GM12878 (cell line): ENCODE measurements around the gene ITSN1. TPM values are rescaled to one million over a fixed set of nuclear protein-coding genes. Genes with fewer than 3 reads are reported as not detected.
A peak's percentile ranks its signal among the peaks of the same experiment; 100 is the strongest.

ENCODE experiments used
- ATAC-seq: fragments of 200-7000 bp; cut with Tn5 transposase; 3 replicates; pipeline ENCODE4 v1.9.1; 2020; ENCODE audit warnings: mild to moderate bottlenecking, moderate library complexity
- BruUV-seq: library from RNA; stranded (reverse); fragments of 400-500 nt; replicated peaks from 2 replicates; lab custom pipeline; 2021; lab: Mats Ljungman, UMichigan
- CTCF ChIA-PET: fragments of 300-600 bp; sonication (Branson Sonifier 250); formaldehyde crosslinking; extraction: SDS; loops from one replicate; lab custom pipeline; 2021; ENCODE audit warnings: inconsistent platforms; lab: Yijun Ruan, JAX
- POLR2A ChIA-PET: fragments of 350-600 bp; formaldehyde crosslinking; extraction: SDS; loops from one replicate; lab custom pipeline; 2021; ENCODE audit warnings: inconsistent platforms; lab: Charles Lee
- RAD21 ChIA-PET: fragments of 300-600 bp; sonication (Branson Sonifier 250); formaldehyde crosslinking; loops from one replicate; lab custom pipeline; 2023; ENCODE audit warnings: antibody characterized with exemption; ENCODE audit not compliant: unreplicated experiment; lab: Charles Lee
- SMC1A ChIA-PET: fragments of 300-600 bp; sonication (Branson Sonifier 250); formaldehyde crosslinking; loops from one replicate; lab custom pipeline; 2023; ENCODE audit not compliant: unreplicated experiment, uncharacterized antibody; lab: Charles Lee
- DNase-seq: peaks from one replicate; pipeline ENCODE4 v3.0.0-alpha.2; 2011; ENCODE audit warnings: low read depth, low spot score
- FAIRE-seq: peaks from 3 replicates; lab custom pipeline; 2011; peaks lifted over from hg19 to GRCh38; lab: Jason Lieb, UNC
- H2AFZ ChIP-seq: 2 replicates; pipeline ENCODE4 v1.6.0; 2011; ENCODE audit warnings: low read depth, low read length, control low read depth; ENCODE audit not compliant: control insufficient read depth
- H3K27ac ChIP-seq: 2 replicates; pipeline ENCODE4 v1.5.1; 2011; ENCODE audit warnings: control low read depth; ENCODE audit not compliant: control insufficient read depth, insufficient read depth
- H3K27me3 ChIP-seq, 2 experiments: replicated peaks in 1 of 2; 2 replicates each; pipeline versions ENCODE4 v1.6.0 to v1.6.1; 2011; ENCODE audit warnings: low read length in 1 of 2; ENCODE audit not compliant: control insufficient read depth in 2 of 2, insufficient read depth in 2 of 2
- H3K36me3 ChIP-seq, 2 experiments: 2 replicates each; pipeline ENCODE4 v1.5.1; 2011; ENCODE audit warnings: low read length in 1 of 2; ENCODE audit not compliant: control insufficient read depth in 2 of 2, insufficient read depth in 2 of 2
- H3K4me1 ChIP-seq: 2 replicates; pipeline ENCODE4 v1.6.1; 2011; ENCODE audit warnings: mild to moderate bottlenecking, low read length, moderate library complexity, mixed read lengths; ENCODE audit not compliant: control insufficient read depth, insufficient read depth
- H3K4me2 ChIP-seq: 2 replicates; pipeline ENCODE4 v1.6.0; 2011; ENCODE audit warnings: control low read depth; ENCODE audit not compliant: control insufficient read depth, insufficient read depth
- H3K4me3 ChIP-seq: fragments of 200-600 bp; sonication (generic); 2 replicates; pipeline ENCODE4 v1.5.1; 2016
- H3K79me2 ChIP-seq: 2 replicates; pipeline ENCODE4 v1.6.0; 2011; ENCODE audit warnings: low read length; ENCODE audit not compliant: control insufficient read depth, insufficient read depth
- H3K9ac ChIP-seq: 2 replicates; pipeline ENCODE4 v1.8.0; 2011; ENCODE audit warnings: low read length, control low read depth, mixed read lengths; ENCODE audit not compliant: control insufficient read depth, insufficient read depth
- H3K9me3 ChIP-seq: replicated peaks from 3 replicates; pipeline ENCODE4 v1.5.1; 2011; ENCODE audit warnings: mild to moderate bottlenecking, low read length; ENCODE audit not compliant: control insufficient read depth, insufficient read depth
- H4K20me1 ChIP-seq: 2 replicates; pipeline ENCODE4 v1.6.0; 2011; ENCODE audit not compliant: control insufficient read depth, insufficient read depth
- BACH1 ChIP-seq: fragments of 450-650 bp; IDR thresholded peaks from 2 replicates; pipeline ENCODE4 v1.6.1; 2017; ENCODE audit warnings: mild to moderate bottlenecking, borderline replicate concordance
- CBX3 ChIP-seq: fragments of 200-600 bp; sonication (generic); IDR thresholded peaks from 2 replicates; pipeline ENCODE4 v1.6.1; 2016; ENCODE audit warnings: low read depth, borderline replicate concordance
- CHD2 ChIP-seq: IDR thresholded peaks from 2 replicates; pipeline ENCODE4 v1.6.1; 2011; ENCODE audit warnings: low read depth, low read length, improper control_type of control experiment, borderline replicate concordance
- MTA2 ChIP-seq: fragments of 450-650 bp; IDR thresholded peaks from 2 replicates; pipeline ENCODE4 v1.6.1; 2016; ENCODE audit warnings: low read depth, mild to moderate bottlenecking, moderate library complexity
- MXI1 ChIP-seq: fragments of 150-350 bp; IDR thresholded peaks from 2 replicates; pipeline ENCODE4 v1.6.1; 2011; ENCODE audit warnings: low read depth, mild to moderate bottlenecking, inconsistent platforms, low read length, improper control_type of control experiment
- POU2F2 ChIP-seq: IDR thresholded peaks from 3 replicates; pipeline ENCODE4 v1.6.1; 2011; ENCODE audit warnings: low read depth, mild to moderate bottlenecking, low read length, borderline replicate concordance
- USF1 ChIP-seq: IDR thresholded peaks from 2 replicates; pipeline ENCODE4 v1.6.1; 2011; ENCODE audit warnings: borderline replicate concordance, low read depth, mild to moderate bottlenecking, moderate library complexity, mixed read lengths, low read length; ENCODE audit not compliant: insufficient read depth; ENCODE audit errors: extremely low read length
- ZBTB40 ChIP-seq: fragments of 450-650 bp; IDR thresholded peaks from 2 replicates; pipeline ENCODE4 v1.6.1; 2016; ENCODE audit warnings: mild to moderate bottlenecking, moderate library complexity, borderline replicate concordance
- ZNF217 ChIP-seq: fragments of 450-650 bp; IDR thresholded peaks from 2 replicates; pipeline ENCODE4 v1.6.1; 2017; ENCODE audit warnings: antibody characterized with exemption, mild to moderate bottlenecking
- ZNF384 ChIP-seq: IDR thresholded peaks from 2 replicates; pipeline ENCODE4 v1.6.1; 2012; ENCODE audit warnings: low read depth, mild to moderate bottlenecking, low read length, improper control_type of control experiment, borderline replicate concordance
- WGBS: methylation state at CpG from one replicate; pipeline ENCODE4 v1.1.6; 2016; ENCODE audit warnings: low lambda C conversion rate; ENCODE audit not compliant: insufficient replicate concordance, insufficient coverage; ENCODE audit errors: missing lambda C conversion rate; 5-methylcytosine and 5-hydroxymethylcytosine counted together
- in situ Hi-C: fragments of 300-500 bp; cut with MboI; formaldehyde crosslinking; loops from 9 replicates; pipeline ENCODE4 v1.14.3; 2018; ENCODE audit warnings: mixed read lengths
- intact Hi-C: fragments of 100-400 bp; cut with micrococcal nuclease; formaldehyde crosslinking; loops from one replicate; pipeline ENCODE4 v1.14.2; 2022; ENCODE audit not compliant: unreplicated experiment
- polyA plus RNA-seq, 11 experiments: library from polyadenylated mRNA; depleted of rRNA in 4 of 11; unstranded in 6 of 11; stranded (reverse) in 5 of 11; fragments of >200 nt; fragmentation: Nextera tagmentation in 4 of 11; fragmentation: Illumina TruSeq in 1 of 11; extraction: Ambion mirVana in 4 of 11; extraction: Trizol in 1 of 11; gene quantifications; 1 replicate in 1 of 11; 2 replicates in 10 of 11; pipeline versions ENCODE4 v1.2.1 to v1.2.3, GENCODE V29; 2011 to 2016; ENCODE audit warnings: inconsistent platforms in 2 of 11, missing spikeins in 2 of 11, low read depth in 1 of 11
- total RNA-seq, 4 experiments: library from RNA; depleted of rRNA in 3 of 4; stranded (reverse); fragments of >200 nt in 3 of 4; fragmentation: Illumina TruSeq in 1 of 4; extraction: Trizol in 1 of 4; gene quantifications; 2 replicates each; pipeline versions ENCODE4 v1.2.1 to v1.2.3, GENCODE V29; 2013 to 2021
- TF ChIP-seq, protein P1 (sequence below): fragments of 450-650 bp; IDR thresholded peaks from 2 replicates; pipeline ENCODE4 v1.6.1; 2017; ENCODE audit warnings: low read depth, mild to moderate bottlenecking, moderate library complexity
- TF ChIP-seq, protein P2 (sequence below): fragments of 450-650 bp; IDR thresholded peaks from 2 replicates; pipeline ENCODE4 v1.6.1; 2017; ENCODE audit warnings: mild to moderate bottlenecking, low read depth, inconsistent platforms; ENCODE audit not compliant: poor library complexity, severe bottlenecking

ITSN1 gene
- total and polyA plus RNA-seq, 10 of the 15 experiments (the other 5 are each of a cell fraction or from before 2014, with no cell fraction given) = 0.89 to 10.6 (median 4.8) TPM

DNA sequence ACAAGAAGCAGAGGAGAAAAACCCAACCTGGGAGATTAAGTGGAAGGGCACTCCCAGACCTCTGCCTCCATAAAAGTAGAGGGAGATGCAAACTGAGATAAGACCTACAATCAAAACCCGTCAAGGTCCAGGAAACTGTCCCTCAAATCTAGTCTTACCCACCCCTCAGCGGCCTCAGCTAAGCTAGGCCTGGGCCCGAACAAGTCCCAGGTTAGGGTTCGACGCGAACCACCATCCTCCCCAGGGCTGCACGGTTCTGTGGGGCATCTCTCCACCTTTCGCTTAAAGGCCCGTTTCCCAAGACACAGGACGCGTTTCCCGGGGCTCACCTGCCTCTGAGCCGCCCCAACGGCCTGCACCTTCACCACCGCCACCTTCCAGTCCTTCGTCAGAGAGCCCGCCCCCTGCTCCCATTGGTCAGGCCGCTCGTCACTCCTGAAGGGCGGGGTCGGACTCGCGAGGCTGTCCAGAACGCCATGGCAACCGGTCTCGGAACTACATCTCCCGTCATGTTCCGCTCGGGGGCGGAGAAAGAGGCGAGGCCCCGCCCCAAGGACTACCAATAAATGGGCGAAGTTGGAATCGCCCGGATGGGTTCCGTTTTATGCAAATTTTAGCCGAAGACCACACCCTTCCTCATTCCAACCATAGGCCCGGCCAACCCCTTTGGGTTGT is 812 bp upstream of the ITSN1 start, which contains the start of gene CRYZL1:
TSS of gene CRYZL1 (minus strand) at position 390 of the 675 bp plus-strand sequence. CDS start 10,190 bp downstream, outside the sequence.
- RAD21 ChIA-PET = interaction anchor here (0.6 kb wide), 1 partner anchor 711 kb away, joined by 3 read pairs; no protein-coding TSS in a partner anchor
- CTCF ChIA-PET = interaction anchor here (1.5 kb wide), 1 partner anchor 36 kb away, joined by 4 read pairs; no protein-coding TSS in a partner anchor
- in situ Hi-C loops (loop anchor here (25.0 kb wide), 1 partner anchor 1254 kb away; the partner anchor contains the start of gene URB1), intact Hi-C loops (loop anchor here (2.0 kb wide), 1 partner anchor 273 kb away; the partner anchor contains the start of gene ATP5PO)
- Histone ChIP-seq H3K79me2 (peaks cover 13% of the 10 kb centered on the region), H4K20me1 (no peaks in the 10 kb centered on the region), H2AFZ (peak within 1 kb of the TSS; percentile 98), H3K4me3 (peak within 1 kb of the TSS; percentile 94), H3K4me2 (peak within 1 kb of the TSS; percentile 73), H3K9ac (peak within 1 kb of the TSS; percentile 80), H3K27ac (peak within 1 kb of the TSS; percentile 91), H3K9me3 (no peaks in the 10 kb centered on the region), H3K36me3 (no peaks in the 10 kb centered on the region), H3K27me3 (peaks cover 0 to 6% of the 10 kb centered on the region in 2 experiments; a peak in 2 of 4 replicates), H3K4me1 (no peaks in the 10 kb centered on the region)
- POLR2A ChIA-PET = interaction anchor here (0.6 to 1.1 kb wide), 3 partner anchors 22 to 161 kb away, joined by 3 to 4 read pairs (median 3); partner anchors contain the start of gene TMEM50B
- BruUV-seq = no TSS peak
- peak; percentile 96 for DNase-seq
- ATAC-seq = peak; percentile 88
- SMC1A ChIA-PET = no interaction called here
- under 1% methylated on average over 33 of the region's 38 CpGs for WGBS
- FAIRE-seq = peak; percentile 99
- TF ChIP-seq CHD2 (peak; percentile 94), BACH1 (peak; percentile 16; the same call in 1 of the 2 replicates), USF1 (no peak), POU2F2 (peak; percentile 94; the same call in 2 of the 3 replicates), ZBTB40 (peak; percentile 78; the same call in 1 of the 2 replicates), ZNF217 (0 out of 2 replicates have a peak, but pooled peaks have one; percentile 21), ZNF384 (no peak), CBX3 (no peak), MTA2 (no peak), MXI1 (peak; percentile 96)
- TF ChIP-seq, protein P1, sequence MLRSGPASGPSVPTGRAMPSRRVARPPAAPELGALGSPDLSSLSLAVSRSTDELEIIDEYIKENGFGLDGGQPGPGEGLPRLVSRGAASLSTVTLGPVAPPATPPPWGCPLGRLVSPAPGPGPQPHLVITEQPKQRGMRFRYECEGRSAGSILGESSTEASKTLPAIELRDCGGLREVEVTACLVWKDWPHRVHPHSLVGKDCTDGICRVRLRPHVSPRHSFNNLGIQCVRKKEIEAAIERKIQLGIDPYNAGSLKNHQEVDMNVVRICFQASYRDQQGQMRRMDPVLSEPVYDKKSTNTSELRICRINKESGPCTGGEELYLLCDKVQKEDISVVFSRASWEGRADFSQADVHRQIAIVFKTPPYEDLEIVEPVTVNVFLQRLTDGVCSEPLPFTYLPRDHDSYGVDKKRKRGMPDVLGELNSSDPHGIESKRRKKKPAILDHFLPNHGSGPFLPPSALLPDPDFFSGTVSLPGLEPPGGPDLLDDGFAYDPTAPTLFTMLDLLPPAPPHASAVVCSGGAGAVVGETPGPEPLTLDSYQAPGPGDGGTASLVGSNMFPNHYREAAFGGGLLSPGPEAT = peak; percentile 21; the same call in 1 of the 2 replicates
- TF ChIP-seq, protein P2, sequence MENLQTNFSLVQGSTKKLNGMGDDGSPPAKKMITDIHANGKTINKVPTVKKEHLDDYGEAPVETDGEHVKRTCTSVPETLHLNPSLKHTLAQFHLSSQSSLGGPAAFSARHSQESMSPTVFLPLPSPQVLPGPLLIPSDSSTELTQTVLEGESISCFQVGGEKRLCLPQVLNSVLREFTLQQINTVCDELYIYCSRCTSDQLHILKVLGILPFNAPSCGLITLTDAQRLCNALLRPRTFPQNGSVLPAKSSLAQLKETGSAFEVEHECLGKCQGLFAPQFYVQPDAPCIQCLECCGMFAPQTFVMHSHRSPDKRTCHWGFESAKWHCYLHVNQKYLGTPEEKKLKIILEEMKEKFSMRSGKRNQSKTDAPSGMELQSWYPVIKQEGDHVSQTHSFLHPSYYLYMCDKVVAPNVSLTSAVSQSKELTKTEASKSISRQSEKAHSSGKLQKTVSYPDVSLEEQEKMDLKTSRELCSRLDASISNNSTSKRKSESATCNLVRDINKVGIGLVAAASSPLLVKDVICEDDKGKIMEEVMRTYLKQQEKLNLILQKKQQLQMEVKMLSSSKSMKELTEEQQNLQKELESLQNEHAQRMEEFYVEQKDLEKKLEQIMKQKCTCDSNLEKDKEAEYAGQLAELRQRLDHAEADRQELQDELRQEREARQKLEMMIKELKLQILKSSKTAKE = no peak
